ENCODE measurements around the gene SRSF8.
"Not testable (repeated sequence)": the region's sequence is repeated elsewhere in the genome, so short reads cannot be mapped to it uniquely, and the experiment has no call there.

The SRSF8 gene

DNA sequence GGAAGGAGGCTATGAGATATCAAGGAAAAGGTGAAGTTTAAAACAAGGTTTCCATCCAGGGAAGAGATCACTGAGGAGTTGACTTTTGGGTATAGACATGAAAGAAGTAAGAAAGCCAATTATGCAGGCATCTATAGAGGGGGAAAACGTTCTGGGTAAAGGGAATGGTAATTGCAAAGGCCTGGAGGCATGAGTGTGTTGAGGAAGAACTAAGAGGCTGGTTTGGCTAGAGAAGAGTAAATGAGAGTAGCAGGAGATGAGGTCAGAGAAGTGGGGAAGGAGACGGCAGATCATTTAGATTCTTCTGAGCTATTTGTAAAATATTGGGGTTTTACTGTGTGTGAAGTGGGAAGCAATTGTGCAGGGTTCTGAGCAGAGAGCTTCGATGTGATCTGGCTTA, 30.5 kb downstream of the SRSF8 start:
- DNase-seq (ENCODE audit: low spot score) = no peak

DNA sequence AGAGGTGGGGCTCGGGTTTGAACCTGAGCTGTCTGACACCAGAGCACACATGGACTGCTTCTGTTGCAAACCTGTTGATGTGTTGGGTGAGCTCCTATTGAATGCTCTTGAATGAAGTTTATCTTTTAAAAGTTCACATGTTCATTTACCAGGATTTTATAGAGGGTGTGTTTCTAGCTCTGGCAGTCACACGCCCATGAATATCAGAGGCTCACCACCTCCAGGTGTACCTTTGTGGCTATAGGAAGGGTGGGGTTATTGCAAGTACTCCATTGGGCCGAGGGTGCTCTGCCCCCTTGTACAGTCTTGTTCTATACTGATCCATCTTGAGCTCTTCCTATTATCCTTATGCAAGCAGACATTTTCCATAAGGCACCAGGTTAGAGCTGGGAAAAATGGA, 32.1 kb downstream of the SRSF8 start:
- DNase-seq (ENCODE audit: low spot score) = no peak

DNA sequence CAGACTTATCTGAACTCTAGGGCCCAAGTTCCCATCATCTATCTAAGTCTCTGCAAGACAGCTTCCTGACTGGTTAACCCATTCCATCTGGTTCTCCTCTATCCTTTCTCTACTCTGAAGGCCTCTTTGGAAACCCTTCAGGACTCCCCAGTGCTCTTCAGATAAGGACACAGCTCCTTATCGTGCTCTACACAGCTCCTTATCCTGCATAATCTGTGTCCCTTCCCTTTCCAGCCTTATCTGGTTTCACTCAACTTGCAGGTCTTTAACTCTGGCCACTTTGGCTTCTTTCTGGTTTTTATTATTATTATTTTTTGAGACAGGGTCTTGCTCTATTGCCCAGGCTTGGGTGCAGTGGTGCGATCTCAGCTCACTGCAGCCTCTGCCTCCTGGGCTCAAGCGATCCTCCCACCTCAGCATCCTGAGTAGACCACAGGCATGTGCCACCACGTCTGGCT, 33.5 kb downstream of the SRSF8 start:
- no peak for DNase-seq (ENCODE audit: low spot score)

DNA sequence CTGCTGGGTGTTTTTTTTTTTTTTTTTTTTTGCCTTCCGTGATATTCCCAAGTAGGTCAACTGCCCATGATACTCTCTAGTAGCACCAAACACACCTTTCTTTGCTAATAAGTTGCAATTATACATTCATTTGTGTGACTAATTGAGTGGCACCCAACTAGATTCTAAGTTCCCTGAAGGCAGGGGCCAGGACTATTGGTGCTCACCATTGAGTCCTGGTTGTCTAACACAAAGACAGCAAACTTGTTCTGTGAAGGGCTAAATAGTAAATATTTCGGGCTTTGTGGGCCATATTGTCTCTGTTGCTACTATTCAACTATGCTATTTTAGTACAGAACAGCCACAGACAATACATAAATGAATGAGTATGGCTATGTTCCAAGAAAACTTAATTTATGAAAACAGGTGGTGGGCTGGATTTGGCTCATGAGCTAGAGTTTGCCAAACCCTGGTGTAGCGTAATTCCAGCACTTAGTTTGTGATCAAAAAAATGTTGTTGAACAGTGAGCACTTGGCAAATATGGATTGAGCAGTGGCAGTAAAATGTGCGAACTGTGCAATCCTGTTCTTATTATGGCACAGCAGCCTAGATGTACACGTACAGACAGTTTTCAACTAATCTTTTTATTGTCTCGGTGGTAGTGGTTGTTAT, 34.3 kb downstream of the SRSF8 start:
- no peak for DNase-seq (ENCODE audit: low spot score)

DNA sequence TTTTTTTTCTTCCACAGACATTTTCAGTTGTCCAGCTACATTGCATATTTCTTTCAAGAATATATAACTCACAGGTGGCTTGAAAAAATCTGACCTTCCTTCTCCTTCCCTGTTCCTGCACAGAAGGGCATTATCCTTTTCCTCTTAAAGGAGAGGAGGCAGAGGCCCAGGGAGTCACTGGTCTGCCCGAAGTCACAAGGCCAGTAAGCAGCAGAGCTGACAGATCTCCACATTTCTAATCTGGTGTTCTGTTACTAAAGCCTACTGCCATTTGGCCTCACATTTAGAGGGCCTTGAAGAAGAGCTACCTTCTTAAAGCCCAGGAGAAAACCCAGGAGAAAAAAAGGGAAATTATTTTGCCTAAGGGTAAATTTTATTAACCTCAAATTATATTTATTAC, 35.2 kb downstream of the SRSF8 start:
- no peak for DNase-seq (ENCODE audit: low spot score)

DNA sequence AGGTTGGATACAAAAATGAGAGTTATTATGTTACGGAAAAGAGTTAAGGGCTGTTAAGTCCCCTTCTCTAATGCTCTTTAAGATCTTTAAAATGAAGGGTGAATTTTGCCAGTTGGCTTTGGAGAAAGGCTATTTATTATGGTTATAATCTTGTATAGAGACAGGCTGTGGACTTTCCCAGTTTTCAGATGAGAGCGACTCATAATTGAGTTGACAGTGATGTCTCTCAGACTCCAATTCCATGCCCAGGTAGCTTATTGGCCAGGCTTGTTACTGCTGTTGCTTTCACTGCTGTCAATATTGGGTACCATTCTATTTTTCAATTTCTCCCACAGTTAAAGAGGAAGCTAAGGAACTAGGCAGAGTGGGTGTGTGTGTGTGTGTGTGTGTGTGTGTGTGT, 36.0 kb downstream of the SRSF8 start:
- no peak for DNase-seq (ENCODE audit: low spot score)

DNA sequence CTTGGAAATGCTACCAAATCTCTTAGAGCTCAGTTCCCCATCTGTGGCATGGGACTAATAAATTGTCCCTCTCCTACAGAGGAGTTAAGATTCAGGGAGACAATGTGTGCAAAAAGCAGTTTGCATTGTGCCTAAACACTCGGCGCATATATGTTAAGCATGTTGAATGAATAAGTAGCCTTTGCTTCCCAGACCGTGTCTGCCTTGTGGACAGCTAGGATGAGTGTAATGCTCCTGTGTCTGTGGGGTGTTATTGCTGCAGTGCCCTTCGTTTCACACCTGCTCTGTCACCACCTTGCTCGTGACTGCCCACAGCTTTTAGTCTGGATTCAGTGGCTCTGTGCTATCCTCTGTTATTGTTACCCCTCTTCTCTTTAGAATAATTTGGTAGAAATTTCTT, 37.0 kb downstream of the SRSF8 start:
- no peak for DNase-seq (ENCODE audit: low spot score)

DNA sequence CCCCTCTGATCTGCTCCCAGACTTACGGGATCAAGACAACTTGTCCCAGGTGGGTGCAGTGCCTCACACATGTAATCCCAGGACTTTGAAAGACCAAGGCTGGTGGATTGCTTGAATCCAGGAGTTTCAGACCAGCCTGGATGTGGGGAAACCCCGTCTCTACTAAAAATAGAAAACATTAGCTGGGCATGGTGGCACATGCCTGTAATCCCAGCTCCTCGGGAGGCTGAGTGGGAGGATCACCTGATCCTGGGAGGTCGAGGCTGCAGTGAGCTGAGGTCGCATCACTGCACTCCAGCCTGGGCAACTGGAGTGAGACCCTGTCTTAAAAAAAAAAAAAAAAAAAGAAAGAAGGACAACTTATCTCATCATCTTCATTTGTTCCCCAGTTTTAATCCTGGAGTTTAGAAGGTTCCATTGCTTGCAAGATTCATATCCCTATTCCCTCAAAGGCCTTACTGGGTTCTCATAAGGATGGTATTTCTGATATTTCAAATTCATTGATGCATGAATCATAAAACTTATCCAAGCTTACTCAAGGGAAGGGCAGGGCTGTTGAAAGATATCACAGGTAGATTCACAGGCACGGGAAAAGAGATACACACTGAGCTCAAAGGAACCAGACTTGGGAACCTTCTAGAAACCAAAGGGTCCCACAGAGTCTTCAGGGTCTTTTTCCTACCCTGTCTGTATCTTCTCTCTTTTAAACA, 37.6 kb downstream of the SRSF8 start:
- DNase-seq (ENCODE audit: low spot score) = no peak

DNA sequence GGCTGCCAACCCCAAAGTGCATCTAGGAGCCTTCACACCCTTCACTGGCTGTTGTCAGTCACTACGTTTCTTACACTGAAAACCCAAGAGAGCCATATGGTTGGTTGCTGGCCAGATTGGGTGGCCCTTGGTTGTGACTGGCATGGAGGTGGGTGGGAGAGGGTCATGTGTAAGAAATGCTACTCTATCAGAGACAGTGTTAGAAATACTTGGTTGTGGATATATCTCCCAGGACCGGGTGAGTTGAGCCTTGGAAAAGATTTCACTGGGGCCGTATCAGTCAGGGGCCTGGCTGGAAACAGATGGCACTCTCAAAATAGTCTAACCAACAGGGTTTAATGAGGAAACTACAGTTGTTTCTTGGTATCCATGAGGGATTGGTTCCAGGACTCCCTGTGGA, 38.1 kb downstream of the SRSF8 start:
- no peak for DNase-seq (ENCODE audit: low spot score)

DNA sequence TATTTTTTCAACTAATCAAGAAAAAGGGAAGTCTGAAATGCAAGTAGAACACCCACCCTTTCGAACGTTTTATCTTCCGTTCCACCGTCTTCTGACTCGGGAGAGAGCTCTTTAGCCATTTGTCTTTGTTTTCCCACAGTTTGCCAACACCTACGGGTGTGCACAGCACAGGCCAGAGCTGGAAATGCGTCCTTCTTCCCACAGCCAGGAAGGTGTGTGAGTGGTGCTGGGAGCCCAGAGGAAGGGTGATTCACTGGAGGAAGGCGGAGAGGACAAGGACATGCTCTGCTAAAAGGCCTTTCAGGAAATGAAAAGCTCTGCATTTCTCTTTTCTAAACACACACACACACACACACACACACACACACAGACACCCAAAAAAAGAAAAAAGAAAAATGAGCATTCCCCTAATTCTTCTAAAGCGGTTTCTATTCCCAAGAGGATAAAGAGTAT, 41.5 kb downstream of the SRSF8 start:
- no peak for DNase-seq (ENCODE audit: low spot score)

DNA sequence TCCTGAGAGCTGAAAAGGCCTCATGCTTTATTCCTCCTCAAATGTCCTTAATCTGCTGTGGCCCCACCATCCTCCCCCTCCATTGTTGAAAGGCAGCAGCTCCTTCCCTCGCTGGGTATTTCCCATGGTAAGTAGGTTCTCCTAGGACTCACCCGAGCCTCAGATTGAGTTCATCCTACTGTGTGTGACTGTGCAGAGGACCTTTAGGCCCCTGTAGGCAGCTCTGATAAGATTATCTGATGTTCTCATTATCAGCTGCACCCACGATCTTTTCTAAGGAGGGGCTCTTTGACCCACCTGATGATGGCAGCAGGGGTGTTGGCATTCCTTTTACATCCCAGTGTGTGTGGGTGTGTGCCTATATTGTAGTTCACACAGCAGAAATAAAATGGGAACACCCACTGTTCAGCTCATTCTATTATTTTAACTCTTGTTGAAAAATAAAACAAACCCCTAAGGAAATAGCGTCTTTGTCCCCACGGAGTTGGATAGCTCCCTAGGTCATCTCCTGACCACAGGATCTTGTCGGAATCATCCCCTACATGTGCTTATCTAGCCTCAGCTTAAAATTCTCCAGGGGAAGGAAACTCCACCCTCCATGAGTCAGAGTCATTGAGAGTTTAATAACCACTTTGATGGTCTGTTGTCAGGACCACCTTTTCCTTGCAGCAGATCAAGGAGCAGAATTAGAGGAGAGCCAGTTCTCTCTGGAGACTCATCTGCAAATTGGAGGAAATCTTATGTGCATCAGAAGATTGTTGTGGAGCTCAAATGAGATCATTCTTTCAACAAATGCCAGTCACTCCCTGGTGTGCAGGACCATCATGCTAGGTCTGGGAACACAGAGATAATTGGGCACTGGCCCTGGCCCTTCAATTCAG, 42.2 kb downstream of the SRSF8 start:
- no peak for DNase-seq (ENCODE audit: low spot score)

DNA sequence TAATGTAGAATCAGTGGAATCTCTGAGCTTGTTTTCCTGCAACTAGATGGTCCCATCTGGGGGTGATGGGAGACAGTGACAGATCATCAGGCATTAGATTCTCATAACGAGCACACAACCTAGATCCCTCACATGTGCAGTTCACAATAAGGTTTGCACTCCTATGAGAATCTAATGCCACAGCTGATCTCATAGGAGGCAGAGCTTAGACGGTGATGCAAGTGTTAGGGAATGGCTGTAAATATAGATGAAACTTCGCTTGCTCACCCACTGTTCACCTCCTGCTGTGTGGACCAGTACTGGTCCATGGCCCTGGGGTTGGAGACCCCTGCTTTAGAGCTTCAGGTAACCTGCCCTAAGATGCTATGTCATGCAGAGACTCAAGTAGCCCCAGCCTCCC, 44.8 kb downstream of the SRSF8 start:
- DNase-seq (ENCODE audit: low spot score) = not testable (repeated sequence)

DNA sequence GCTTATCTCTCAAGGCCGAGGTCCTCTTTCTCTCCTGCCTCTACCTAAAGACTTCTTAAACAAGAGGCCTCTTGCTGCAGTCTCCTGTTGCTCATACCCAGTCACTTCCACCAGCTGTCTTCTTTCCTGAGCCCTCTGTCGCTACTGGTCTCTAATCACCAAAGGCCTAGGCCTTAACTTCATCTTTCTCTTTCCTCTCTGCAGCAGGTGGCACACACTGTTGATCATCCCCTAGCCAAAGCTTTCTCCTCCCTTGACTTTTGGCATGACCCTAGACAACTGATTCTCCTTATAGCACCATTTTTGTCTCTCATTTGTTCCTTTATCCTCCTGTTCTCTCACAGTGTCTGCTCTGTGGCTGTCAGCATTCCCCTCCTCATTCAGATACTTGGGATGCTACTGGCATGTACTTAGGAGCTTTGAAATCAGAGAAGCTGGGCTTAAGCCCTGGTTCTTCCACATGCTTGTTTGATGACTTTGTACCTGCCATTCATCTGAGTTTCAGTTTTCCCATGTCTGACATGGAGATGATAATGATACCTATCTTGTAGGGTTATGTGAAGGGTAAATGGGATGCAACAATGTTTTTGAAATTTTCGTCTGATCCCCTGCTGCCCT, 45.3 kb downstream of the SRSF8 start:
- no peak for DNase-seq (ENCODE audit: low spot score)

DNA sequence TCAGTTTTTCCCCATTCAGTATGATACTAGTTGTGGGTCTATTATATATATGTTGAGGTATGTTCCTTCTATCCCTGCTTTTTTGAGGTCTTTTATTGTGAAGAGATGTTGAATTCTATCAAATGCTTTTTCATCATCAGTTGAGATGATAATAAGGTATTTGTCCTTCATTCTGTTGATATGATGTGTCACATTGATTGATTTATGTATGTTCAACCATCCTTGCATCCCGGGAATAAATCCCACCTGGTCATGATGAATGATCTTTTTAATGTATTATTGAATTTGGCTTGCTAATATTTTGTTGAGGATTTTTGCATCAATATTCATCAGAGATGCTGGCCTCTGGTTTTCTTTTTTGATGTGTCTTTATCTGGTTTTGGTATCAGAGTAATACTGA, 48.9 kb downstream of the SRSF8 start:
- no peak for DNase-seq (ENCODE audit: low spot score)

DNA sequence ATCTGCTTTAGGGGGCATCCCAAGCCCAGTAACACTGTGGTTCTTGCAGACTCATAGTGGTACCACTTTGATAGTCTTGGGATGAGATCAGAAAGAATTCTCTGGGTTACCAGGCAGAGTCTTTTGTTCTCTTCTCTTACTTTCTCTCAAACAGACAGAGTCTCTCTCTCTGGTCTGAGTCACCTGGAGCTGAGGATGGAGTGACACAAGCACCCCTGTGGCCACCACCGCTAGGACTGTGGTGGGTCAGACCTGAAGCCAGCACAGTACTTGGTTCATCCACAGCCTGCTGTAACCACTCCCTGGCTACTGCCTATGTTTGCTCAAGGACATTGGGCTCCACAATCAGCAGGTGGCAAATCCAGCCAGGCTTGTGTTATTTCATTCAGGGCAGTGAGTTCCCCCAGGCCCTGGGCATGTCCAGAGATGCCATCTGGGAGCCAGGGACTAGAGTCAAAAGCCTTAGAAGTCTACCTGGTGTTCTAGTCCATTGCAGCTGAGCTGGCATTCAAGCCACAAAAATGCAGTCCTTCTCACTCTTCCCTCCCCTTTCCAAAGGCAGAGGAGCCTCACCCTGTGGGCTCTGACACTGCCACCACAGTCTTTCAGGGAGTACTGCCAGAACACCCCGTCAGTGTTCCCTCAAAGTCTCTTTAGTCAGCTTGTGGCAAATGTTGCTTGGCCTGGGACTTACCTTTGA, 52.8 kb downstream of the SRSF8 start:
- no peak for DNase-seq (ENCODE audit: low spot score)

Data from RKO (cell line).